Thyroid gland (tissue), 4 donors: ENCODE results near the gene BDH1. TPM values are rescaled to one million over a fixed set of nuclear protein-coding genes. Genes with fewer than 3 reads are reported as not detected.

Experiments
- DNase-seq, 2 donors: peaks; one replicate each; pipeline ENCODE4 v3.0.0-alpha.2; 2019
- H3K27ac ChIP-seq, 3 donors: fragments of 200-600 bp; sonication (generic); 1 replicate in 2 of 3; 2 replicates in 1 of 3; pipeline ENCODE4 v1.5.1; 2016 to 2019; ENCODE audit warnings: mild to moderate bottlenecking in 1 of 3, moderate library complexity in 1 of 3
- H3K27me3 ChIP-seq: fragments of 200-600 bp; sonication (generic); one replicate; pipeline ENCODE4 v1.5.1; 2019
- H3K36me3 ChIP-seq, 2 donors: fragments of 200-600 bp; sonication (generic); one replicate each; pipeline ENCODE4 v1.5.1; 2016 to 2019
- H3K4me1 ChIP-seq, 2 donors: fragments of 200-600 bp; sonication (generic); one replicate each; pipeline ENCODE4 v1.5.1; 2017 to 2019
- H3K4me3 ChIP-seq, 3 donors: fragments of 200-600 bp; sonication (generic); replicated peaks in 1 of 3; 1 replicate in 2 of 3; 2 replicates in 1 of 3; pipeline ENCODE4 v1.5.1; 2016; ENCODE audit warnings: mild to moderate bottlenecking in 1 of 3
- H3K9me3 ChIP-seq: fragments of 200-600 bp; sonication (generic); one replicate; pipeline ENCODE4 v1.5.1; 2017
- CTCF ChIP-seq, 6 experiments: fragments of 200-600 bp in 3 of 6; fragments of 450-650 bp in 3 of 6; sonication (generic) in 3 of 6; IDR thresholded peaks; one replicate each; pipeline ENCODE4 v1.5.1; 2016 to 2019; ENCODE audit warnings: antibody characterized with exemption in 6 of 6, mild to moderate bottlenecking in 2 of 6, inconsistent platforms in 1 of 6, moderate library complexity in 1 of 6
- POLR2A ChIP-seq, 2 donors: fragments of 450-650 bp; IDR thresholded peaks; one replicate each; pipeline ENCODE4 v1.6.1; 2017; ENCODE audit warnings: antibody characterized with exemption in 2 of 2, mild to moderate bottlenecking in 2 of 2, moderate library complexity in 1 of 2
- WGBS, 2 donors: methylation state at CpG; one replicate each; pipeline ENCODE4 v1.1.5; 2017; 5-methylcytosine and 5-hydroxymethylcytosine counted together
- intact Hi-C: fragments of 100-400 bp; cut with DNase I; formaldehyde crosslinking; loops from one replicate; pipeline ENCODE4 v1.15.1; 2023
- total RNA-seq, 4 donors: library from RNA; depleted of rRNA; stranded (reverse); fragments of >200 nt; gene quantifications; one replicate each; pipeline ENCODE4 v1.2.3, GENCODE V29; 2016

The BDH1 gene
- total RNA-seq, 4 donors from 2014 or later: 37.1 to 83.1 (median 57.8) TPM

GRCh38 chr3:197475997-197476525 lies 79.7 kb downstream of the BDH1 start:
- WGBS, 2 donors: 62 to 70% methylated on average over 5 of the region's 5 CpGs
- intact Hi-C loops: no loop called here
- DNase-seq: no peak
- TF ChIP-seq POLR2A (IDR thresholded peaks at IDR 0.05) (no peak), CTCF (IDR thresholded peaks at IDR 0.05) (no peak)
- Histone ChIP-seq H3K36me3 (no peaks in the 10 kb centered on the region), H3K4me1 (peaks cover 3 to 5% of the 10 kb centered on the region in 2 donors), H3K4me3 (no peak overlapping the region), H3K9me3 (no peaks in the 10 kb centered on the region), H3K27ac (no peak overlapping the region), H3K27me3 (no peaks in the 10 kb centered on the region)

- intact Hi-C loops: no loop called here
- DNase-seq: no peak
- H3K27me3 ChIP-seq: no peaks in the 10 kb centered on the region
- no peaks in the 10 kb centered on the region for H3K9me3 ChIP-seq
- TF ChIP-seq POLR2A (IDR thresholded peaks at IDR 0.05): no peak
- TF ChIP-seq CTCF (IDR thresholded peaks at IDR 0.05): no peak
- no peaks in the 10 kb centered on the region for H3K36me3 ChIP-seq
- WGBS, 2 donors: 89 to 91% methylated on average over 3 of the region's 3 CpGs
- H3K4me1 ChIP-seq: peaks cover 3 to 5% of the 10 kb centered on the region in 2 donors
- H3K27ac ChIP-seq: no peak overlapping the region
- no peak overlapping the region for H3K4me3 ChIP-seq
These were observed 80.3 kb downstream of the BDH1 start for GRCh38 chr3:197475514-197475913.

- WGBS, 2 donors: 89 to 92% methylated on average over 2 of the region's 2 CpGs
- TF ChIP-seq CTCF (IDR thresholded peaks at IDR 0.05): no peak
- H3K4me1 ChIP-seq: peaks cover 3 to 10% of the 10 kb centered on the region in 2 donors
- intact Hi-C loops: no loop called here
- H3K4me3 ChIP-seq: no peak overlapping the region
- H3K9me3 ChIP-seq: no peaks in the 10 kb centered on the region
- no peak overlapping the region for H3K27ac ChIP-seq
- H3K27me3 ChIP-seq: no peaks in the 10 kb centered on the region
- H3K36me3 ChIP-seq: no peaks in the 10 kb centered on the region
- no peak for DNase-seq
These were observed 83.6 kb downstream of the BDH1 start for GRCh38 chr3:197472151-197472550.

GRCh38 chr3:197471221-197472010 lies 84.4 kb downstream of the BDH1 start:
- Histone ChIP-seq H3K27ac (no peak overlapping the region), H3K9me3 (no peaks in the 10 kb centered on the region), H3K4me3 (no peak overlapping the region), H3K4me1 (peaks cover 3 to 10% of the 10 kb centered on the region in 2 donors), H3K36me3 (no peaks in the 10 kb centered on the region), H3K27me3 (no peaks in the 10 kb centered on the region)
- DNase-seq: no peak
- no peak for TF ChIP-seq POLR2A (IDR thresholded peaks at IDR 0.05)
- no peak for TF ChIP-seq CTCF (IDR thresholded peaks at IDR 0.05)
- intact Hi-C loops: no loop called here
- 93 to 95% methylated on average over 10 of the region's 10 CpGs for WGBS, 2 donors

GRCh38 chr3:197468866-197469382 lies 86.8 kb downstream of the BDH1 start:
- peak; percentile 51 to 58 for DNase-seq
- no peaks in the 10 kb centered on the region for H3K9me3 ChIP-seq
- TF ChIP-seq POLR2A (IDR thresholded peaks at IDR 0.05) (no peak), CTCF (IDR thresholded peaks at IDR 0.05) (no peak)
- peaks cover 3 to 10% of the 10 kb centered on the region in 2 donors for H3K4me1 ChIP-seq
- H3K27ac ChIP-seq: no peak overlapping the region
- no peak overlapping the region for H3K4me3 ChIP-seq
- no peaks in the 10 kb centered on the region for H3K36me3 ChIP-seq
- no peaks in the 10 kb centered on the region for H3K27me3 ChIP-seq
- intact Hi-C loops: no loop called here
- WGBS, 2 donors: 44 to 50% methylated on average over 5 of the region's 5 CpGs
